ENCODE data around the gene TRAT1.

The TRAT1 gene

GRCh38 chr3:108883373-108883772, 60.8 kb downstream of the TRAT1 start:
- DNase-seq (ENCODE audit: extremely low read depth, low read depth) = no peak
- no peak for TF ChIP-seq CTCF (IDR thresholded peaks at IDR 0.05; ENCODE audit: low read depth, low read length)

DNA sequence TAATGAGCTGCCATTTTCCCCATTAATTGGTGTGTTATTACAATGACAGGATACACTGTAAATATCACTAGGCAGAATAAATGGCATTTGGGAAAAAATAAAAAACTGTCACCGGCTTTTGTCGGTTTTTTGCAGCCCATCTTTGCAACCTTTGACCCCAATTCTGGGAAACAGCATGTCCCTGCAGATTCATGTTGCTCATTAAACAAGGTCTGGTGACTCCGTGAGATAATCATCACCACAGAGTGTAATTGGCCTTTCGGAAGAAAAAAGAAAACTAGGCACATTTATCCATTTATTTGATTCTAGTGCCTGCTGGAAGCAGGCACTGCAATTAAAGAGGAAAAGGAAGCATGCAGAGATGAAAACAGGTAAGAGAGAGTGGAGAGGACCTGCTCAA, 64.5 kb downstream of the TRAT1 start:
- TF ChIP-seq CTCF (IDR thresholded peaks at IDR 0.05; ENCODE audit: low read depth, low read length) = no peak

GRCh38 chr3:108887777-108888176, 65.2 kb downstream of the TRAT1 start:
- TF ChIP-seq CTCF (IDR thresholded peaks at IDR 0.05; ENCODE audit: low read depth, low read length) = no peak
- DNase-seq (ENCODE audit: extremely low read depth, low read depth) = no peak

More for the DNA sequence above, 64.5 kb downstream of the TRAT1 start:
- DNase-seq (ENCODE audit: extremely low read depth, low read depth) = no peak

- DNase-seq (ENCODE audit: extremely low read depth, low read depth) = no peak
- TF ChIP-seq CTCF (IDR thresholded peaks at IDR 0.05; ENCODE audit: low read depth, low read length) = no peak
Observed at GRCh38 chr3:108891833-108892232, 69.2 kb downstream of the TRAT1 start.

- TF ChIP-seq CTCF (IDR thresholded peaks at IDR 0.05; ENCODE audit: low read depth, low read length) = no peak
- DNase-seq (ENCODE audit: extremely low read depth, low read depth) = no peak
Observed at GRCh38 chr3:108894981-108895380, 72.4 kb downstream of the TRAT1 start.

DNA sequence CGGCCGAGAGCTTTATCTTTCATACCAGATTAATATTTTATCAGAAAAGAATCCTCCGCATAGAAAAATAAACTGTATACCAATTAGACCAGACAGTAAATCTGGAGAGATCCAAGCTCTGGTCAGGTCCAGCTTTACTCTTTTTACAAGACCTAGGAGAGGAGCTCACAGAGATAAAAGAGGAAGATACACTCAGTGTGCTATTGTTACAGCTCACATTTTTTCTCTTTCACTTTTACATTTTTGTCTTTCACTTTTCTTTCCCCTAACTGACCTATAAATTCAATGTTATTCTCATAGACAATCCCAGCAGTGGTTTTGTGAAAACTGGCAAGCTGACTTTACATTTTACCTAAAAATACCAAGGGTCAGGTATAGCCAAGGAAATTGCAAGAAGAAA, 75.3 kb downstream of the TRAT1 start:
- no peak for DNase-seq (ENCODE audit: extremely low read depth, low read depth)
- TF ChIP-seq CTCF (IDR thresholded peaks at IDR 0.05; ENCODE audit: low read depth, low read length) = no peak

GRCh38 chr3:108899530-108899929, 76.9 kb downstream of the TRAT1 start:
- DNase-seq (ENCODE audit: extremely low read depth, low read depth) = no peak
- TF ChIP-seq CTCF (IDR thresholded peaks at IDR 0.05; ENCODE audit: low read depth, low read length) = no peak
